ENCODE results near the gene HADH.

The HADH gene

DNA sequence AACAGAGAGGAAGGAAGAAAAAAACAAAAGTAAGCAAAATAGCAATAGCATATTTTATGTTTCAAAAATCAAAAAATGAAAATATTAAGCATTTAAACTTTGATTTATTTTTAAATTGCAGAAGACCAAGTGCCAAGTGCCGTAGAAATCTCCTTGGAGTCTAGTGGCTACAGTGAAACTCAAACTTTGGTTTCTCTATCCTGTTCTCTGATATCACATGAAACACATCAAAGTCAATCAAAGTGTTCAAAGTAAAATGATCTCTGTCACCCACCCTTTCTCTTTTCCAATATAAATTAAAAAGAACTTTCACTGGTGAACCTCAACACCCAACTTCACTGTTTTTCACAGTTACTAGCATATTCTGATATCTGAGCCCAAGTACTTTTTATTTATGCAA lies 81.1 kb downstream of the HADH start:
- Histone ChIP-seq H3K27ac (ENCODE audit: low read length) (no peak overlapping the region), H3K4me1 (ENCODE audit: insufficient read depth, low read length) (no peaks in the 10 kb centered on the region), H3K9ac (ENCODE audit: low read depth, low read length) (no peak overlapping the region), H3K4me3 (ENCODE audit: low read length) (no peak overlapping the region), H3K27me3 (ENCODE audit: insufficient read depth, low read length) (no peaks in the 10 kb centered on the region), H3K9me3 (ENCODE audit: insufficient read depth, low read depth, low read length) (no peaks in the 10 kb centered on the region), H3K36me3 (ENCODE audit: insufficient read depth, low read depth, low read length) (no peaks in the 10 kb centered on the region)

DNA sequence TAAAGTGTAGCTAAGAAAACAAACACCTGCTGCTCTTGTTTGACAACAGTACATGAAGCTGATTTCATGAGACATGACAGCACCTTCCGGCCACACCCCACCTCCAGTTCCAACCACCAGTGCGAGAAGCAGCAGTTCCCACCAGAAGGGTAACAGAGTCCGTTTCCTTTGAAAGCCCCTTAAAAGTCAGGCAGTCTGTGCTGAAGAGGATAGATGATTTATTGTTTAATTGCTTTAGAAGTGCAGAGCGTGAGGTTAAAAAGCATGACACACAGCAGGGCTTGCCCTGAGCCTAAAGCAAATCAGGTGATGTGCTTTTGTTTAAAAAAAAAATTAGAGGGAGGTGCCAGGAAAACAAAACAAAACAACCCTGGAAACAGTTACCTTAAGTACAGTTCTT lies 82.6 kb downstream of the HADH start:
- Histone ChIP-seq H3K4me3 (ENCODE audit: low read length) (no peak overlapping the region), H3K9me3 (ENCODE audit: insufficient read depth, low read depth, low read length) (no peaks in the 10 kb centered on the region), H3K36me3 (ENCODE audit: insufficient read depth, low read depth, low read length) (no peaks in the 10 kb centered on the region), H3K4me1 (ENCODE audit: insufficient read depth, low read length) (no peaks in the 10 kb centered on the region), H3K27me3 (ENCODE audit: insufficient read depth, low read length) (no peaks in the 10 kb centered on the region), H3K27ac (ENCODE audit: low read length) (no peak overlapping the region), H3K9ac (ENCODE audit: low read depth, low read length) (no peak overlapping the region)

GRCh38 chr4:108078024-108078733 lies 88.5 kb downstream of the HADH start:
- Histone ChIP-seq H3K4me3 (ENCODE audit: low read length) (no peak overlapping the region), H3K9me3 (ENCODE audit: insufficient read depth, low read depth, low read length) (no peaks in the 10 kb centered on the region), H3K27me3 (ENCODE audit: insufficient read depth, low read length) (no peaks in the 10 kb centered on the region), H3K36me3 (ENCODE audit: insufficient read depth, low read depth, low read length) (no peaks in the 10 kb centered on the region), H3K27ac (ENCODE audit: low read length) (no peak overlapping the region), H3K4me1 (ENCODE audit: insufficient read depth, low read length) (no peaks in the 10 kb centered on the region), H3K9ac (ENCODE audit: low read depth, low read length) (no peak overlapping the region)

GRCh38 chr4:108080747-108081146 lies 91.1 kb downstream of the HADH start:
- Histone ChIP-seq H3K27ac (ENCODE audit: low read length) (no peak overlapping the region), H3K4me1 (ENCODE audit: insufficient read depth, low read length) (no peaks in the 10 kb centered on the region), H3K36me3 (ENCODE audit: insufficient read depth, low read depth, low read length) (no peaks in the 10 kb centered on the region), H3K4me3 (ENCODE audit: low read length) (no peak overlapping the region), H3K27me3 (ENCODE audit: insufficient read depth, low read length) (no peaks in the 10 kb centered on the region), H3K9me3 (ENCODE audit: insufficient read depth, low read depth, low read length) (no peaks in the 10 kb centered on the region), H3K9ac (ENCODE audit: low read depth, low read length) (no peak overlapping the region)

- Histone ChIP-seq H3K36me3 (ENCODE audit: insufficient read depth, low read depth, low read length) (no peaks in the 10 kb centered on the region), H3K27ac (ENCODE audit: low read length) (no peak overlapping the region), H3K4me3 (ENCODE audit: low read length) (no peak overlapping the region), H3K9me3 (ENCODE audit: insufficient read depth, low read depth, low read length) (no peaks in the 10 kb centered on the region), H3K9ac (ENCODE audit: low read depth, low read length) (no peak overlapping the region), H3K4me1 (ENCODE audit: insufficient read depth, low read length) (no peaks in the 10 kb centered on the region), H3K27me3 (ENCODE audit: insufficient read depth, low read length) (no peaks in the 10 kb centered on the region)
These were observed 91.6 kb downstream of the HADH start for GRCh38 chr4:108081256-108081655.
